PC-3 (cell line): ENCODE measurements around the gene PLIN5.

Experiments
- EZH2phosphoT487 ChIP-seq: fragments of 300-600 bp; sonication (generic); IDR thresholded peaks from 2 replicates; pipeline ENCODE4 v1.6.1; 2018; ENCODE audit warnings: mild to moderate bottlenecking, antibody characterized with exemption, low read length, borderline replicate concordance
- TF ChIP-seq, protein P1 (sequence below): fragments of 300-600 bp; sonication (generic); conservative IDR thresholded peaks from 2 replicates; pipeline ENCODE4 v1.5.1; 2017; ENCODE audit warnings: antibody characterized with exemption, low read depth, mild to moderate bottlenecking, low read length

- TF ChIP-seq, protein P1, sequence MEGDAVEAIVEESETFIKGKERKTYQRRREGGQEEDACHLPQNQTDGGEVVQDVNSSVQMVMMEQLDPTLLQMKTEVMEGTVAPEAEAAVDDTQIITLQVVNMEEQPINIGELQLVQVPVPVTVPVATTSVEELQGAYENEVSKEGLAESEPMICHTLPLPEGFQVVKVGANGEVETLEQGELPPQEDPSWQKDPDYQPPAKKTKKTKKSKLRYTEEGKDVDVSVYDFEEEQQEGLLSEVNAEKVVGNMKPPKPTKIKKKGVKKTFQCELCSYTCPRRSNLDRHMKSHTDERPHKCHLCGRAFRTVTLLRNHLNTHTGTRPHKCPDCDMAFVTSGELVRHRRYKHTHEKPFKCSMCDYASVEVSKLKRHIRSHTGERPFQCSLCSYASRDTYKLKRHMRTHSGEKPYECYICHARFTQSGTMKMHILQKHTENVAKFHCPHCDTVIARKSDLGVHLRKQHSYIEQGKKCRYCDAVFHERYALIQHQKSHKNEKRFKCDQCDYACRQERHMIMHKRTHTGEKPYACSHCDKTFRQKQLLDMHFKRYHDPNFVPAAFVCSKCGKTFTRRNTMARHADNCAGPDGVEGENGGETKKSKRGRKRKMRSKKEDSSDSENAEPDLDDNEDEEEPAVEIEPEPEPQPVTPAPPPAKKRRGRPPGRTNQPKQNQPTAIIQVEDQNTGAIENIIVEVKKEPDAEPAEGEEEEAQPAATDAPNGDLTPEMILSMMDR = no peak
- TF ChIP-seq EZH2phosphoT487 = no peak
Measured at GRCh38 chr19:4477034-4477801, 57.8 kb downstream of the PLIN5 start.
